Stromal cell of bone marrow (primary cell): ENCODE results near the gene TPP1.

Experiments used
- DNase-seq: peaks from one replicate; pipeline ENCODE4 v3.0.0-alpha.2; 2012; ENCODE audit warnings: low read depth

Gene TPP1

DNA sequence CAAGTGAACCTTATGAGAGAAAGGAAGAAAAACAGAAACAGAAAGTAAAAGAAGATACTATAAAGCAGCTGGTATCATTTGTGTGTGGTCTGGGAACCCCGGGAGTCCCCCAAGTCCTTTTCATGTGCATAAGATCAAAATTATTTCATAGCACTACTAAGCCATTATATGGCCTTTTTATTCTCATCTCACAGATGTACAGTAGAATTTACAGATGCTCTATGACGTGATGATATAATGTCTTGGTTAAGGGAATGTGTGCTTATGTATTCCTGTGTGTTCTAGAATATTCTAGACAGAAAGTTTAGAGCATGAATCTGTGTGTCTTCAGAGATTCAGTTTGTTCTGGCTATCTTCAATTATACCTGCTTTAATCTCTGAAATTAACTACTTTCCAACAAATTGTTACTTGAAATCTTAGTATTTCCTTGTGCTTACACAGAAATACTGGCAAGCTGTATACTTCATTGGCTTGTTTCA, 8.6 kb upstream of the TPP1 start:
- no peak for DNase-seq

DNA sequence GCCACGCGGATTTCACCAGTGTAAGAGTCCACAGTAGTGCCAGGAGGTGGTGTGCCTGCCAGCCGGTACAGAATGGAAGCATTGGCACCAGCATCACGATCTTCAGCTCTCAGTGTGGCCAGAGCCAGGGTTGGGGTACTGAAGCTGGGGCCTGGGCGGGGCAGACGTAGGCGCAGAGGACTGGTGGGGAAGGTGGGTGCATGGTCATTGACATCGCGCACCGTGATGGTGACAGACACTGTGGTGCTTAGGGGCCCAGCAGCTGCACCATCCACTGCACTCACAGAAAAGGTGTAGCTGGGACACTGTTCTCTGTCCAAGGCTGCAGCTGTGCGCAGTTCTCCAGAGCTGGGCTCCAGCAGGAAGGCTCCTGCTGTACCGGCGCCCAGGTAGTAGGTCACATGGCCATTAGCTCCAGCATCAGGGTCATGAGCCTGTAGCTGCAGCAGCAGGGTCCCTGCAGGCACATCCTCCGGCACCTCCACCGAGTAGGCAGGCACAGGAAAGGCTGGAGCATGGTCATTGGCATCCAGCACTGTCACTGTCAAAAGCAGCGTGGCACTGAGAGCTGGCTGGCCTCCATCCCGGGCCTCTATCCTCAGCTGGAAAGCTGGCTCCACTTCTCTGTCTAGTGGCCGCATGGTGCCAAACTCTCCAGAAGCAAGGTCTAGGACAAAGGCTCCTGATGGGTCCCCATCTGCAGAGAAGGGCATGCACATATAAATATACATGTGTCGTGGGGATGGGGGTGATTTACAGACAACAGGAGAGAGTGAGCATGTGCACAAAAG, 7.9 kb upstream of the TPP1 start:
- no peak for DNase-seq

DNA sequence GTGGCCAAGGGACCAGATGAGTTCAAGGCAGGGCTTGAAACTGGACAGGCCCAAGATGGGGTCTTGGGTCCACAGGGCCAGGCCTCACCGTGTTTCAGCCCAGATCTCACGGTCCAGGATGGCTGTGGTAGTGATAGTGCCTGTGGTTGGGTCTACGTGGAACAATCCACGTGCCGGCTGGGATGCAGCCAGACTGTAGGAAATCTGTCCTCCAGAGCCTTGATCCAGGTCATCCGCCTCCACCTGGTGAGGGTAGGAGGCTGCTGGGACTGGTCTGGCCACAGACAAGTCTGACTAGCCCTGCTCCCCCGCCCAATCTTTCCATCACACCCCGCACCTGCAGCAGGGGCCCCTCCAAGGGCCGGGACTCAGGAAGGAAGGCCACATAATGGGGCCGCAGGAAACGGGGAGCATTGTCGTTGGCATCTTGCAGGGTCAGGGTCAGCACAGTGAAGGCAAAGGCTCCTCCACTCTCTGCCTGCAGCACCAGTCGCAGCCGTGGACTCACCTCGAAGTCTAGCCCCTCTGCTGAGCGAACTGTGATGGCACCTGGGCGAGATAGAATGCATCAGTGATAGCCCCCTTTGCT, 6.7 kb upstream of the TPP1 start:
- DNase-seq = no peak

DNA sequence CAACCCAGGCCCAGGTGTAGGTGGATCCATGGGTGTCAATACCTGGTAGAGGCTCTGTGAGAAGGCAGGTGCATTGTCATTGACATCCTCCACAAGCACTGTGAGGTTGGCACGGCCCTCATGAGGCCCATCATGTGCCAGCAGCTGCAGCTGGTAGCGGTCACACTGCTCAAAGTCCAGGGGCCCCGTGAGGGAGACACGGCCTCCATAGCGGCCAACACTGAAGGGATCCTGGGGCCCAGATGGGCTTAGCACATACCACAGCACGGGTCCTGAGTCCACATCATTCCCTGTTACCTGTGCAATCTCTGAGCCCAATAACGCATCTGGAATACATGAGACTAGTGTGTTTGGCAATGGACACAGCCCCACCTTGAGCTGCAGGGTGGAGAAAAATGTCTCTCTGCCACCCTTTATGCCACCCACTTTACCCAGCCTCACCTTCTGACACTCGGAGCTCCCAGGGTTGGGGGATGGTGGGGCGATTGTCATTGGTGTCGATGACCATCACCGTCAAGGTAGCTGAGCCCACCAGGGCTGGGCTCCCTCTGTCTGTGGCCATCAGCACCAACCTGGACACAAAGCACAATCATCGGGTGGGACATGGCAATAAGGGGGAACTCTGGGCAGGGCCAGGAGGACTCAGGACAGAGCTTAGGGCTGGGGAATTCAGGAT, 6.1 kb upstream of the TPP1 start:
- no peak for DNase-seq

DNA sequence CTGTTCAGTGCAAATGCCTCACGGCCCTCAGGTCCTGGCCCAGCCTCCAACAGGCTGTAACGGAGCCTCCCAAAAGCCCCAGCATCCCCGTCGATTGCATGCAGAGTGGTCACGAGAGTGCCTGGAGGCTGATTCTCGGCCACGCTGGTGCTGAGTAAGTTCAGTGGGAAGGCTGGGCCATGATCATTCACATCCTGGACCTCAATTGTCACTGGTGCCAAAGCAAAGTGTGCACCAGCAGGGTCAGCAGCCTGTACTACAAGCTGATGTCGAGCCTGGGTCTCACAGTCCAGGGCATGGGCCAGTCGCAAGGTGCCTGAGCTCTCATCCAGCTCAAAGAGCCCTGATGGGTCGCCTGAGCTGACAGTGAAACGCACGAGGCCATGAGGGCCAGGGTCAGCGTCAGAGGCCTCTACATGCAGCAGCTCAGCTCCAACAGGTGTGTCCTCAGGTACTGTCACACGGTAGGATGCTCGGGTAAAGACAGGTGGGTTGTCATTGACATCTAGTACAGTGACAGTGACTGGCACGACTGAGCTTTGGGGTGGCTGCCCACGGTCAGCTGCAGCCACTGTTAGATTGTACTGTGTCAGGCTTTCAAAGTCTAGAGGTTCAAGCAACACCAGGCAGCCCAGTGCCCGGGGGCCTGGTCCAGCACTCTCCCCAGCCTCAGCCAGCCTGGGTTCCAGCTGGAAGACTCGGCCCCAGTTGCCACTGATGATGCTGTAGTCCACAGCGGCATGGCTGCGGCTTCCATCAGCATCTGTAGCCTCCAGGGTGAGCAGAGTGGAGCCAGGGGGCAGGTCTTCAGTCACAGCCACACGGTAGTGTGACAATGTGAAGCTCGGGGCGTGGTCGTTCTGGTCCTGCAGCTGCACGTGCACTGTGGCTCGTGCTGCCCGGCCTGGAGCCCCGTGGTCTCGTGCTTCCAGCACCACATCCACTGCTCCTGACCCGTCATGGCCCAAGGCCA, 4.5 kb upstream of the TPP1 start:
- DNase-seq = no peak

DNA sequence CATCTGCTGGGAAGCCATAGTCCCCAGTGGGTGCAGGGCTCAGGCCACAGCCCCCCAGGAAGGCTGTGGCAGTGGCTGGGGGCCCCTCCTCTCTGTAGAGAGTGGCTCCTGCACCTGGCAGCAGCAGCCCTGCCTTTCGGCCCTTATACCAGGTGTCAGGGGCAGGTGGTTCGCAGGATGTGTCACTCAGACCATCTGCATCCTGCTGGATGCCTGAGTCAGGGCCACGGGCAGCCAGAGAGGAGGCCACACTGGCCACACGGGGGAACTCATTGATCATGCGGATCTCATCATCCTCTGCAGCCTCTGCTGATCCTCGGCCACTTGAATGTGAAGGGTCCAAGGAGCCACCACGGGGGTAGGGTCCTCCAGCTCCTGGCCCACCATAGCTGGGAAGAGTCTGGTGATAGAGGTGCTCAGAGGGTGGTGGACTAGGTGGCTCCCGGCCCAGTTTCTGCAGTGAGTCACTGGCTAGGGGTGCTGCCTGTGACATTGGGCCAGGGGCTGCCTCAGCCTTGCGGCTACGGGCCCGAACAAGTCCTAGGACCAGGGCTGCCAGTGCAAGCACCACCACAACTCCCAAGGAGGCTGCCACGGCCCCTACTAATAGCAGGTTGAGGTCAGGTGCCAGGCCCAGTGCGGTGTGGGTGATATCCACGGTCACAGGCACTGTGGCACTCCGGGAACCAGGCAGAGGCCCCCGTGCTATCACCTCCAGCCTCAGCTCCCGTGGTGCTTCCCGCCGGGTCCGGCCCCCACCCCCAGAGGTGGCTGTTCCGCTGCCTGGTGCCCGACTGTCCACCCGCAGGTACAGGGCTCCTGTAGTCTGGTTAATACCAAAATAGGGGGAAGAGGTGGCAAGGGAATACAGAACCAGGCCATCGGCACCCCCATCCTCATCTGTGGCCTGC, 3.3 kb upstream of the TPP1 start:
- no peak for DNase-seq

DNA sequence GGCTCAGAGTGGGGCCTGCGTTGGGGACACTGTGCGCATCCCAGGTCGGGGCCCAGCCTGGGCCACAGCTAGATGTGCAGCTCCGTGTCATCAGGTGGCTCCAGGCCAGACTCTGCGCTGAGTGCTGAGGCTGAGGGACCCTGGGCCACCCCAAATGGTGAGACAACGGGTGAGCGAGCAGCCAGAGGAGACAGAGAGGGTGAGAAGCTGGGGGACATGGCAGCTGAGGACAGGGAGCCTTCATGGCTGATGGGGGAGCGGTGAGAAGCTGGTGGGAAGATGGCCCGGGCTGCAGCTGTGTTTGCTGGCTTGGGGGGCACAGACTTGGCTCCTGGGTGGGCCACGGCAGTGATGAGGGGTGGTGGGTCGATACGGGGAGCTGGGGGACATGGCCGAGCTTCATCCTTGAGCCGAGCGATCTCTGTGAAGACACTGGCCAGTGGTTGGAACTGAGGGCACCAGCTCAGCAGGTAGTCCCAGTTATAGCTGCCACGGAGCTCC, 2.5 kb upstream of the TPP1 start:
- DNase-seq = no peak

DNA sequence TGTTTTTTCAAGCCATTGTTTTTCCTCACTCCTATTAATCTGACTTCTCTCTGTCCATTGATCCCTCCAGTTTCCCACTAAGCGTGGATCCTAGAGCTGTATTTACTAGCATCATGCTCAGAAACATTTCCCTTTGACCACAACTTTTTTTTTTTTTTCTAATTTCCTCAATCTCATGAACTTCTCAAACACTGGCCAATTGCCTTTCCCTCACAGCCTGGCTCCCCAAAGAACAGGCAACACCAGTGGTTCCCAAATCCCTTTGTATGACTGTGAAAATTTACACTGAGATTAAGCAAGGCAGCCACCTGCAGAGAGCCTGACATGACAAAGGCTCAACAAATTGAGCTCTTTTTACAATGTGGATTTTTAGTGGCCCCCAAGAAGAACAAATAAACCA, 1.4 kb upstream of the TPP1 start:
- no peak for DNase-seq

DNA sequence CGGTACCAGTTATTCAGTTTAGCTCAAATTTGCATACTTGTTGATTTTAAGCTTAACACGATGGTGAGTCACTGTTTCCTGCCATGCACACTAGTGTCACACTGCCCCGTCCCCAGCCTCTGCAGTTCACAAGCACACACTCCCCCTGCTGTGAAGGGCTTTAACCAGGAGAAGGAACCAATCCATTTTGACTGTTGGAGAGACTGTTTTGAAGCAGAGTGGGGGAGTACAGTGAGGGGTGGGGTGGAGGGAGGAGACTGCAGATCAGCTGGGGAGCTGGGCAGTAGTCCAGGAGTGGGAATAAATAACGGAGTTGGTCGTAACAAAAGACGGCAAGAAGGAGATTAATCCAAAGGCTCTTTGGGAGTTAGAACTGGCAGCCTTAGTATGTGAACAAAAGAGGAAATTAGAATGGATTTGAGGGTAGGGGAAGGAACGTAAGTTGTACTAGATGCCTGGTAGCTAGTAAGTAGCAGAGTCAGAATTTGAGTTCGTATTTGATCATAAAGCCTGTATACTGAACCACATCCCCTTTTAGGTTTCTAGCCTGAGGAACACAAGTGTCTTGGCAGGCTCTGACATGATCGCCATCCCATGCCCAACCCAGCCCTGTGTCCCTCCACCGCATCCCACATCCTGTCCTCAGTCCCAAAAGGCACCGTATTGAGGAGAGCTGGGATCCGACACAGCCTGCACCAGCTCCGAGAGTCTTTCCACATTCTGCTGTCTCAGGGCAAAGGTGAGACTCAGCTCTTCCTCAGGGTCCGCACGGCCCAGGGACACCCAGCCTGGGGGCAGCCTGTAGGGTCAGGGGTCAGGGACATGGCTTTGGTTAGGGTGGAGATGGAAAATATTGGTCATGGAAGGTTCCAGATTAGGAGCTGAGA, 862 bp downstream of the TPP1 start:
- peak; percentile 68 for DNase-seq

DNA sequence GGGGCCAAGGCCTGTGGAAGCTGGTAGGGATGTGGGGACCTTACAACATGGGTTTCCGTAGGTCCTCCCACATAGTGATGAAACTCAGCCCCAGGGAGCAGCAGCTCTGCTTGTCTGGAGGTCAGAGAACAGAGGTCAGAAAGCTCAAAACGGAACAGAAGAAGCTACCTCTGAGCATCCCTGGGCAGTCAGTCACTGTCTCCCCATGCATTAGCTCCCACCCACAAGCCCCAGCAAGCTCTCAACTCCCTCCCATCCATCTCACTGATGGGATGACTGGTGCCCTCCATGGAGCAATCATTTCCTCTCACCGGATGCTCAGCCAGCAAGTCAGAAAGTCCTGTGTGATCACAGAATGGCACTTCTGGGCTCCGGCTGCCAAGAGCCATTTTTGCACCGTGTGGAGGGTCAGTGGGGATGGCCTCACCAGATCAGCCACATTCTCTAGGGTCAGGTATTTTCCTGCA, 1.9 kb downstream of the TPP1 start:
- DNase-seq = no peak

DNA sequence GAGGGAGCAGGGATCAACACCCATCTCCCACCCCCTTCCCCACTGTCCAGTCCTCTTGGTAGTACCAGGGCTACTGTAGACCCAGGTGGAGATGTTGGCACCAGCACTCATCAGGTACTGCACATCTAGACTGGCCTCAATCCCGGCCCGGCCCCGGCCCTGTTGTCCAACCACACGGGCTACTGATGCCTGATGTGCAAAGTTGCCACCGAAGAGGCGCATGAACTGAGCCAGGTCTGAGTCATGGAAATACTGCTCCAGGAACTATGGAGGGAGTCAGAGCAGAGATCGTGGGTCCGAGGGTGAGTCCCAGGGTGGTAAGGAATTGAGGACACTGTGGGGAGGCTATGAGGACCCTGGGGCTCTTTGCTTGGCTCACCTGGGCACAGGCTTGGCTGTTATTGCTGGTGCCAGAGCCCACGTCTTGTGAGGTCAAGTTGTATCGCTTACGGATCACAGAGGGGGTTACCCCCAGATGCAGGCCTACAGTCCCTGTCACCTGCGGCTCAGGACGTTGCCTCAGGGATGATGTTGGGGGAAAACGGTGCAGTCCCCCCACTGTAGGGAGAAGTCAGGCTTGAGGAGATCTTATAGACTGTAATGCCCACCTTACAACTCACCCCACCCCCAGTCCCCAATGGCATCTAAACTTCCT, 2.5 kb downstream of the TPP1 start:
- DNase-seq = no peak

DNA sequence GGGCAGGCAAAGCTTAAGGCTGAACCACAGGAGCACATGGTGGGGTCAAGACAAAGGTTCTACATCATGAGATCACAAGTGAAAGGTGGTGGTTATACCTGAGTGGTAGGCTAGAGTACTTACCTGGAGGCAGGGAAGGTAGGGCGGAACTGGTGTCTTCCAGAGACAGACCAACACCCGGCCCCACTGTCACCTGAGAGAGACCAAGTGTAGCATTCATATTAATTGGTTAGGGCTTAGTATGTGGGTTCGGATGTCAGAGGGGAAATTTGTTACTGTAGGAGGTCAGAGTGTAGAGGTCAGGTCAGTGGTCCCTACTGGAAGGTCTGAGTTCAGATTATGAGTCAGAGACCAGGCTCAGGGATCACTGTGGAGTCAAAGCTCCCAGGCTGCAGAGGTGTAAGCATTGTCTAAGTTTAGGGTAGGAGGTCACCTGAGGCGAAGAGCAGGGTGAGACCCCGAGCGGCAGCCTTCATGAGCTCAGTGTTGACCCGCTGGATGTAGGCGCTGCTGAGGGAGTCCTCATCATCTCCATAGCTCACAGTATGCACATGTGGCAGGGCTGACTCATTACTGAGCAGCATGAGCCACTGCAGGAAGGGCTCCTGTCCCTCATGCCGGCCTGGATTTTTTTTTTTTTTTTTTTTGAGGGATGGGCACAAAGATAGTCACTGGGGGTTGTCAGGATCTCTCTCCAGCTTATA, 3.2 kb downstream of the TPP1 start:
- DNase-seq = no peak

DNA sequence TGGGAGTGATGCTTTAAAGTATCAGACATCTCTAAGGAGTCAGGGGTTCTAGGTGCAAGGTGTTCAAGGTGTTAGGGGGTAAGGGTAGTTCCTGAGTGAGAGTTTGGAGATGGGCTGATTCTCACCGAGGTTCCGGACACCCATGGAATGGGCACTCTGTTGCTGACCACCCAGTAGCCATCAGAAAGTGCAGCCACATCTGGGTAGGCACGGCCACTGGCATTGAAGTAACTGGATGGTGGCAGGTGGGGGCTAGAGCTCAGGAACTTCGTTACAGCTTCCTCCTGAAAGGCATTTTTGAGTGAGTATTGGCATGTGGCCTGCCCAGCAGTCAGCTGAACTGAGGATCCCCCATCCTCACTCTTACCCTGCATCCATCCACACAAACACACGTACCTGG, 4.2 kb downstream of the TPP1 start:
- DNase-seq = no peak

DNA sequence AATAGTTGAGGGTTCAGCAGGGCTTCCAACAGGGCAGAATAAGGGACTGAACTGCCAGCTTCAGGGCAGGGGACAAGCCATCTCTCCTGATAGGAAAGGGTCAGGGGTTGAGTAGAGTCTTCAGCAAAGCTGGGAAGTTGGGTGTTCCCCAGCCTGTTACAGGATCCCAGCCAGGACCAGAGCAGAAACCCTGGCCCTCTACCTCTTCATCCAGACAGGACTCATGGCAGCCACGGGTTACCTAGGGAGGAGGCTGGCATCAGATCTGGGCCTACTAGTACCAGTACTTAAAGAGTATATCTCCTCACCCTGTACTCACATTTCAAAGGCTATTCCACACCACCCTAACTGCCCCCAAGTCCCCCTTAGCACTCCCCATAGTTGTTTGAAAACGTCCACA, 4.8 kb downstream of the TPP1 start:
- DNase-seq = no peak

DNA sequence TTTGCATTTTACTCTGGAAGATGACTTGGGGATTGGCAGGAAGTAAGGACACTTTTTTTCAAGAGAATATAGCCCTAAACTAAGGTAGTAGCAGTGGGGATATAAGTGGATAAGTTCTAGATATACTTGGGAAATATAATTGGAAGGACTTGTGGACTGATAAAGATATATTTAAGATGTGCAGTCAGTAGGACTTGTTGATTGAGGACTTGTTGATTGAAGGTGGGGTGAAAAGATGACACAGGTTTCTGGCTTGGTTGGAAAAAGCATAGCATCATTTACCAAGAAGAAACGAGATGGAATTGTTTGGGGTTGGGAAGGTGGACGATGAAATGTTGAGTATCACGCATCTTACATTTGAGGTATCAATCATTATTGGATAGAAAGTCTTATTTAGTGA, 5.7 kb downstream of the TPP1 start:
- DNase-seq = no peak

DNA sequence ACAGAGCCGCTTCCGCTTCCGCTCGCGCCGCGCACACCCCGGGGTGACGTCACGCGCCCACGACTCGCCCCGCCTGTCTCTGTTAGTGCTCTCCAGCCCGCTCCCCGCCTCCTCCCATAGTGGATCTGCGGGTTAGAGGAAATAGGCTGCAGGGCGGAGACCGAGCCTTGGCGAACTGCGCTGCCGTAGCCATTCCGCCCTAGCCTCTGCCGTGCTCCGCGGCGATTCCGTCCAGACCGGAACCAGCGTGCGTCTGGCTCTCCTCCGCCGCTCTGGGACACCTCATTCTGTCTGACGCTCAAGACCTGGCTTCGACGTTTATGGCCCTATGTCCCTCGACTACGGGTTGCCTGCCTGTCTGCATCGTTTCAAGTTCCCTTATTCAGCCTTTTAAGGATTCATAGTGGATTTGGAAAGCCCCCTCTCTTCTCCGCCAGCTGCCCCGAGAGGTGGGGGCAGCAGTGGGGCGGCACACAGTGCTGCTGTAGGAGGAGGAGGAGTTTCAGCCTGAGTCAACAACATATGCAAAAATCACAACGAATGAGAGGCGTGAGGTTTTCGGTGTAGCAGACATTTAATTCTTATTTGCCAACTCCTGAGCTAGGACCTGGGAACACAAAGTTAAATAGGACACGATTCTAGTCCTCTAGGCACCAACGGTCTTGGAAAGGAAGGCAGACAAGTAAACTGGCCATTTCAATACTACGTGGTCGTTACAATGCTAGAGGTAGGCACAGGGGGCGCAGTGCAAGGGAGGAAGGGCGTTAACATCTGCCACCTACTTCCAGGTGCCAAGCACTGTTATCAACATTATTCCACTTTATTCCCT, 6.8 kb downstream of the TPP1 start, which contains the start of gene TAF10:
Gene TAF10 (minus strand): TSS at position 4 of the 829 bp plus-strand sequence. CDS start 27 bp downstream, outside the sequence.
- DNase-seq = peak; percentile 93

DNA sequence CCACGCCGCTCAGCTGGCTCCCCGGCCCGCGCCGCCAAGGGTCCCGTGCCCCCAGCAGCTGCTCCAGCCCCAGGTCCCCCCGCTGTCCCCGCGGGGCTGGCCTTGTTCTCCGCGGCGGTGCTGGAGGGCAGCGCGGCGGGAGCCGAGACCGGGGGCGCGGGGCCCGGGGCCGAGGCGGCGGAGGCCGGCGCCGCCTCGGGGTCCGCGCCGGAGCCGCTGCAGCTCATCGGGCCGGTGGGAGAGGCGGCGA, 7.3 kb downstream of the TPP1 start:
- DNase-seq = no peak
